Gastroesophageal sphincter (tissue), 3 donors: ENCODE data around the gene IL25.

ENCODE experiments used
- CTCF ChIP-seq, 4 experiments: fragments of 200-600 bp in 2 of 4; fragments of 450-650 bp in 2 of 4; sonication (generic) in 1 of 4; IDR thresholded peaks; one replicate each; pipeline ENCODE4 v1.5.1; 2017 to 2019; ENCODE audit warnings: antibody characterized with exemption in 4 of 4, mild to moderate bottlenecking in 2 of 4, moderate library complexity in 2 of 4
- EP300 ChIP-seq: sonication (generic); formaldehyde crosslinking; IDR thresholded peaks from one replicate; pipeline ENCODE4 v1.6.1; 2017; ENCODE audit warnings: antibody characterized with exemption, mild to moderate bottlenecking
- POLR2A ChIP-seq, 2 donors: fragments of 450-650 bp; IDR thresholded peaks; one replicate each; pipeline ENCODE4 v1.6.1; 2017; ENCODE audit warnings: antibody characterized with exemption in 2 of 2, mild to moderate bottlenecking in 2 of 2, moderate library complexity in 1 of 2
- POLR2AphosphoS5 ChIP-seq: sonication (generic); formaldehyde crosslinking; IDR thresholded peaks from one replicate; pipeline ENCODE4 v1.6.1; 2017; ENCODE audit warnings: antibody characterized with exemption

- TF ChIP-seq CTCF (IDR thresholded peaks at IDR 0.05) (no peak), POLR2AphosphoS5 (no peak), POLR2A (IDR thresholded peaks at IDR 0.05) (no peak), EP300 (no peak)
Measured at GRCh38 chr14:23399136-23399535, 26.5 kb downstream of the IL25 start.
